SH-SY5Y (cell line): ENCODE measurements around the gene NFIA.

ENCODE experiments used
- GATA2 ChIP-seq: IDR thresholded peaks from 2 replicates; pipeline ENCODE4 v1.6.1; 2011; ENCODE audit warnings: mild to moderate bottlenecking, low read depth, low read length
- GATA3 ChIP-seq: IDR thresholded peaks from 2 replicates; pipeline ENCODE4 v1.6.1; 2011; ENCODE audit warnings: low read depth, mild to moderate bottlenecking, low read length, moderate library complexity

- TF ChIP-seq GATA2, result no peak
- TF ChIP-seq GATA3, result no peak
Observed at GRCh38 chr1:61213245-61214011, 131.1 kb downstream of the NFIA start.
